GM18499 (cell line): ENCODE measurements around the gene NDUFA6.
A peak's percentile ranks its signal among the peaks of the same experiment; 100 is the strongest.
"Not testable (repeated sequence)": the region's sequence is repeated elsewhere in the genome, so short reads cannot be mapped to it uniquely, and the experiment has no call there.

Source experiments
- ATAC-seq: cut with Tn5 transposase; IDR thresholded peaks from one replicate; pipeline ENCODE4 v1.9.1; 2021; ENCODE audit warnings: moderate number of reproducible peaks; ENCODE audit not compliant: insufficient read depth, unreplicated experiment

Gene NDUFA6

DNA sequence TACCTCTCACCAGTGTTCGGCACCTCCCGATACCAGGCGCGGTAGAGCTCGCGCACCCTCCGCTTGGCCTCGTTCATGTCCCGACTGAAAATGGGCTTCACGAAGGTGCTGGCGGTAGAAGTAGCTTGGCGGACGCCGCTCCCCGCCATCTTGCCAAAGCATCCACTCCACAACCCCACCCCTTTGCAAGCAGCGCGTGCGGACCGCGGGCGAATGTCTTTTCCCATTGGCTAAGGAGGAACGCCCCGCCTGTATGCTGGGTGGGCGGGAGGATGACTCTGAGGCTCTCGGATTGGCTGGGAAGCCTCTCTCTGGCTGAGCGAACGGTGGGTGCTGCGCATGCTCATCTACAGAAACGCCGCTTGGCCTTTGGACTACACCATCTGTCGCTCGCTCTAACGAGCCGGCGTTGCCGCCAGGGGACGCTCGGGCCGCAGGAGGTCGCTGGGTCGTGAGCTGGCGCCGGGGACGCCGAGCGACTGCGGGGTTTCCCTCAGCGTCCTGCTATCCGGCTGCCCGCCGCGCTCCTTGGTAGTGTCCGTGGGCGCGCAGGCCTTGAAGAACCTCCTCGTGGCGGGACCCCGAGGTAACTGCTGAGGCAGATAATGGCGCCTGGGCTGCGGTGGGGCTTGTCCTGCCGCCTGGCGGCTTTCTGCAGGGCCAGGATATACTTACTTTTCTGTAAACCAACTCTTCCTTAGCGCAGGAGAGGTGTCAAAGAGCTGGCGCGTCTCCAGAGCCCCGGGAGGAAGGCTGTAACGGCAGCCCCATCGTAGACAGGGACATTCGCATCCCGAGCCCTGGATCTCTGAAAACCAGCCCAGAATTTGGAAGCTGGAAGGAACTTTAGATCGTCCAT is at the start of gene NDUFA6:
TSS of gene NDUFA6 (minus strand) at position 177 of the 859 bp plus-strand sequence. CDS start at position 149, 28 bp downstream.
- peak; percentile 77 for ATAC-seq

DNA sequence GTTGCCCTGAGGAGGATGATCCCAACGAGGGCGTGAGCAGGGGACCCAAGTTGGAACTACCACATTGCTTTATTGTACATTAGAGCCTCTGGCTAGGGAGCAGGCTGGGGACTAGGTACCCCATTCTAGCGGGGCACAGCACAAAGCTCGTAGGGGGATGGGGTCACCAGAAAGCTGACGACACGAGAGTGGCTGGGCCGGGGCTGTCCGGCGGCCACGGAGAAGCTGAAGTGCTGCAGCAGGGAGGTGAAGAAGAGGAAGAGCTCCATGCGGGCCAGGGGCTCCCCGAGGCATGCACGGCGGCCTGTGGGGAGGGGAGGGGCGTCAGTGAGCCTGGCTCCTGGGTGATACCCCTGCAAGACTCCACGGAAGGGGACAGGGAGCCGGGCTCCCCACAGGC is 49.6 kb upstream of the NDUFA6 start:
- not testable (repeated sequence) for ATAC-seq

DNA sequence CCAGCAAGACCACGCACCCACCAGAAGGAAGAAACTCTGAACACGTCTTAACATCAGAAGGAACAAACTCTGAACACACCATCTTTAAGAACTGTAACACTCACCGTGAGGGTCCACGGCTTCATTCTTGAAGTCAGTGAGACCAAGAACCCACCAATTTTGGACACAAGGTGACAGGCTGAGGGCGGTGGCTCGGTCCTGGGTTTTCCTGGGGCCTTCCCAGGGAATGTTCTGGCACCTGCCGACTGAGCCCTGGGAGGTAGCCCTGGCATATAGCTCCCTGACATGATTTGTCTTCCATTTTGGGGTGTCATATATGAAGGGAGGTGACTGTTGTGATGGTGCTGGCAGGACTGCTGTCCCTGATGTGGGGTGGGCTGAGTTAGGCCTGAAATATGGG is 48.9 kb upstream of the NDUFA6 start:
- ATAC-seq, result not testable (repeated sequence)

DNA sequence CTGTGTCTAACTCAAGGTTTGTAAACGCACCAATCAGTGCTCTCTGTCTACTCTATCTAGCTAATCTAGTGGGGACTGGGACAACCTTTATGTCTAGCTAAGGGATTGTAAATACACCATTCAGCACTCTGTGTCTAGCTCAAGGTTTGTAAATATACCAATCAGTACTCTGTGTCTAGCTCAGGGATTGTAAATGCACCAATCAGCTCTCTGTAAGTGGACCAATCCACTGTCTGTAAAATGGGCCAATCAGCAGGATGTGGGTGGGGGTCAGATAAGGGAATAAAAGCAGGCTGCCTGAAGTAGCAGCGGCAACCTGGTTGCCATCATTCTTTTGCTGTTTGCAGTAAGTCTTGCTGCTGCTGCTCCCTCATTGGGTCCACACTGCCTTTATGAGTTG is 48.4 kb upstream of the NDUFA6 start:
- ATAC-seq, result no peak

DNA sequence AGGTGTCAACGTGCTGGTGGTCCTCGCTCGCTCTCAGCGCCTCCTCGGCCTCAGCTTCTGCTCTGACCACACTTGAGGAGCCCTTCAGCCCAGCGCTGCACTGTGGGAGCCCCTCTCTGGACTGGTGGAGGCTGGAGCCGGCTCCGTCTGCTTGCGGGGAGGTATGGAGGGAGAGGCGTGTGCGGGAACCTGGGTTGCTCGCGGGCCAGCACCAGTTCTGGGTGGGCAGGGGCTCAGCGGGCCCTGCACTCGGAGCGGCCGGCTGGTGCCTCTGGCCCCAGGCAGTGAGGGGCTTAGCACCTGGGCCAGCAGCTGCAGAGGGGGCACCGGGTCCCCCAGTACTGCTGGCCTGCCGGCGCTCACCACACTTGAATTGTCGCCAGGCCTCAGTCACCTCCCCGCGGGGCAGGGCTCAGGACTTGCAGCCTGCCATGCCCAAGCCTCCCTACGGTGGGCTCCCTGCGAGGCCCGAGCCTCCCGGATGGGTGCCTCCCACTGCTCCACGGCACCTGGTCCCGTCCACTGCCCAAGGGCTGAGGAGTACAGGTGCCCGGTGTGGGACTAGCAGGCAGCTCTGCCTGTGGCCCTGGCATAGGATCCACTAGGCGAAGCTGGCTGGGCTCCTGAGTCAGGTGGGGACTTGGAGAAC is 47.7 kb upstream of the NDUFA6 start:
- ATAC-seq, result no peak

DNA sequence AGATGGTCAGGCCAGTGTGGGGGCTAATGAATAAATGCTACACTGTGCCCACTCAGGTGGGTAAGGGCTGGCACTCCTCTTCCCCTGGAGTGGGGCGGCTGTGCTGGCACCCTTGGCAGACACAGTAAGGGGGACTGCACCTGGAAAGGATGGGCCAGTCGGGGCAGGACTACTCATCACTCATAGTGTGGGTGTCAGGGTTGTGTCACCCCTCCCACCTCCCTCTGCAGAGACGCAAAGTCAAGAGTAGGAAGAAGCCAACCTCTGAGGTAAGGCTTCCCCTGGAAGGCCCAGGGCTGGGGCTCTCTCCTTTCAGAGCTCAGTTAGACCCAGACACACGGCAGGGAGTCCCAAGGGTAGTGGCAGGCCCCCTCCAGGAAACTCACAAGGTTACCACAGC is 45.1 kb upstream of the NDUFA6 start:
- ATAC-seq, result not testable (repeated sequence)

DNA sequence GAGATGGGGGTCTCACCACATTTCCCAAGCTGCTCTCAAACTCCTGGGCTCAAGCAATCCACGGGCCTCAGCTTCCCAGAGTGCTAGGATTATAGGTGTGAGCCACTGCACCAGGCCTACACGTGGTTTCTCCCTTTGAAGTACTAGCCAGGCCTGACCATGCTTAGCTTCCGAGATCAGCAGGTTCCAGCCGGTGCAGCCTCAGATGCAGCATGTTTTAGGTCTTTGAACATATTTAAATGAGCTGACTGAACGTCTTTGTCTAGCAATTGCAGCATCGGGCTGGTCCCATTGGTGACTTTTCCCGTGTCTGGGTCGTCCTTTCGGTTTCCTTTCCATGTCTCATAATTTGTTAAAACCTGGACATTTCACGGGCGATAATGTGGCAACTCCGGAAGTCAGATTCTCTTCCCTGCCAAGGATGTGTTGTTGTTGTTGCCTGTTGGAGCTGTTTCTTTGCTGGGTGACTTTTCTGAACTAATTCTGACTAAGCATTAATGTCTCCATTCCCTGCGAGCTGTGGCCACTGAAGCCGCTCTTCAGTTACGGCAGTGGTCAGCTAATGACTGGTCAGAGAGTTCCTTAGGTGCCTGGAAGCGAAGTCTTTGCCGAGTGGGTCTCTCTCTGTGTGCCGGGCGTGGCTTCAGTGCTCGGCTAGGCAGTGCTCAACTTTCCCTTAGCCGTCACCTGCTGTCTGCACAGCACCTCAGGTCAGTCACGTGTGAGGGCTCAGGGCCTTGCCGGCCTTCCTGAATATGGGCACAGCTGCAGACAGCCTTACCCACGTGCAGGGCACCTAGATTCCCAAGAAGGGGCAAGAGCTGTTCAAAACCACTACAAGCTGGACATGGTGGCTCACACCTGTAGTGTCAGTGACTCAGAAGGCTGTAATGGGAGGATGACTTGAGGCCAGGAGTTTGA is 43.8 kb upstream of the NDUFA6 start:
- ATAC-seq, result no peak

DNA sequence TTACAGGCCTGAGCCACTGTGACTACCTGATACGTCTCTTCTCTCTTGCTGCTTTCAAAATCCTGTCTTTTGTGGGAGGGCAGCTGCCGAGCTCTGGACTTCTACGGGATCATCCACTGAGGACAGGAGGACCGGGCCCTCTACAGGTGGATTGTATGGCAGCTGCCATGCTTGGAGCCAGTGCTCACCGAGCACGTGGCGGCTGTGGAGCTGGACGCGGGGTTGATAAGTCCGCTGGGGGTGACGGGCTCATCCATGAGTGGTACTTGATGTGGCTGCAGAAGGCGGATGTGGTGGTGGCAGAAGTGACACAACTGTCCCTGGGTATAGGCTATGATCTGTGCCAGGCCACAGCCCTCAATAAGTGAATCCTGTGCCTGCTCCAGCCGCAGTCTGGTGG is 41.9 kb upstream of the NDUFA6 start:
- no peak for ATAC-seq

DNA sequence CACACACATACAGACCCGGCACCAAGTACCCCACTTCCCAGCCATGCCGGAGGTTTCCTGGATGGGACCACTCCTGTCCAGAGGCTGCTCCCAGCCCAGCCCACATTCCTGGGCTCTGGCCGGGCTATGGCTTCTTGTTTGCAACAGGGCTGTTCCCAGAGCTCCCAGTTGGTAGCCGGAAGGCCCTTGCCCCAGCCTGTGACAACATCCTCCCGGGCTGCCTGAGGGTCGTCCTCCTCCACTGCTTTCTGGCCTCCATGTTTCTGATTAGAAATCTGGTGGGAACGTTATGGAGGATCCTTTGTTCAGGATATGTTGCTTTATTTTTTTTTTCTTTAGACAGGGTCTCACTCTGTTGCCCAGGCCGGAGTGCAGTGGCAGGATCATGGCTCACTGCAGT is 41.0 kb upstream of the NDUFA6 start:
- no peak for ATAC-seq

DNA sequence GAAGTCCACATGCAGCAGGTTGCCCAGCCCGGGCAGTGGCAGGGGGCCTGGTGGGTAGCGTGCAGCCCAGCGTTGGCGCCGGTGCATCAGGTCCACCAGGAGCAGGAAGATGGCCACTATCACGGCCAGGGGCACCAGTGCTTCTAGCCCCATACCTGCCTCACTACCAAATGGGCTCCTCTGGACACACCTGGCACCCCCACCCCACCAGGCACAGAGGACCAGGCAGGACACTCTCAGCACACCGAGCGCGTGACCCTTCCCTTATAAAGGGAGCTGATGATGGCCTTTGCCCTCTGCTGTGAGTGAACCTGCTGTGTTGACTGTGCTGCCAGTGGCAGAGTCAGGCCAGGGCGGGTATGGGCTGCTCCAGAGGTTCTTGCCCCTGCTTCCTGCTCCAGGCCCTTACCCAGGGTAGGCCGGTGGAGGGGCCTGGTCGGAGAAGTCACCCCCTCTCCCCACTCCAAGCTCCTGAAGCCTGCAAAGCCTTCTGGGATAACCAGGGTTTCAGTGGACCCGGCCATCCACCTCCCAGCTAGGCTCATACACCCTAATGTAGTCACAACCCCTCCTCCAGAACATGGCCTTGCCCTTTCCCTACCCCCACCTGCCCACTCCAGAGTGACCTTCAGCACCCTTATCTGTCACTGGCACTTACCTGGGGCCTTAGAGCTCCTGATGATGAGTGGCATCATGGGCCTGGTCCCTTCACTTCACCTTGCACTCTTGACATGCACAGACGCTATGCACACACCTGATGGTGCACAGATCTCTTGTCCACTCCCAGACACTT is 40.3 kb upstream of the NDUFA6 start, which contains the start of gene CYP2D6:
TSS of gene CYP2D6 (minus strand) at position 172 of the 793 bp plus-strand sequence. CDS start at position 153, 19 bp downstream.
- not testable (repeated sequence) for ATAC-seq

DNA sequence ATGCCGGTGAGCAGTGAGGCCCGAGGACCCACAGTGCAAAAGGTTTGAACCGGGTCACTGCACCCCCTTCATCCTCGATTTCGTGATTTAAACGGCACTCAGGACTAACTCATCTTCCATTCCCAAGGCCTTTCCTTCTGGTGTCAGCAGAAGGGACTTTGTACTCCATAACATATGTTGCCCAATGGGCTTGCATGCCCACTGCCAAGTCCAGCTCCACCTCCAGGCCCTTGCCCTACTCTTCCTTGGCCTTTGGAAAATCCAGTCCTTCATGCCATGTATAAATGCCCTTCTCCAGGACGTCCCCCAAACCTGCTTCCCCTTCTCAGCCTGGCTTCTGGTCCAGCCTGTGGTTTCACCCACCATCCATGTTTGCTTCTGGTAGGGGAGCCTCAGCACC is 39.6 kb upstream of the NDUFA6 start:
- not testable (repeated sequence) for ATAC-seq

DNA sequence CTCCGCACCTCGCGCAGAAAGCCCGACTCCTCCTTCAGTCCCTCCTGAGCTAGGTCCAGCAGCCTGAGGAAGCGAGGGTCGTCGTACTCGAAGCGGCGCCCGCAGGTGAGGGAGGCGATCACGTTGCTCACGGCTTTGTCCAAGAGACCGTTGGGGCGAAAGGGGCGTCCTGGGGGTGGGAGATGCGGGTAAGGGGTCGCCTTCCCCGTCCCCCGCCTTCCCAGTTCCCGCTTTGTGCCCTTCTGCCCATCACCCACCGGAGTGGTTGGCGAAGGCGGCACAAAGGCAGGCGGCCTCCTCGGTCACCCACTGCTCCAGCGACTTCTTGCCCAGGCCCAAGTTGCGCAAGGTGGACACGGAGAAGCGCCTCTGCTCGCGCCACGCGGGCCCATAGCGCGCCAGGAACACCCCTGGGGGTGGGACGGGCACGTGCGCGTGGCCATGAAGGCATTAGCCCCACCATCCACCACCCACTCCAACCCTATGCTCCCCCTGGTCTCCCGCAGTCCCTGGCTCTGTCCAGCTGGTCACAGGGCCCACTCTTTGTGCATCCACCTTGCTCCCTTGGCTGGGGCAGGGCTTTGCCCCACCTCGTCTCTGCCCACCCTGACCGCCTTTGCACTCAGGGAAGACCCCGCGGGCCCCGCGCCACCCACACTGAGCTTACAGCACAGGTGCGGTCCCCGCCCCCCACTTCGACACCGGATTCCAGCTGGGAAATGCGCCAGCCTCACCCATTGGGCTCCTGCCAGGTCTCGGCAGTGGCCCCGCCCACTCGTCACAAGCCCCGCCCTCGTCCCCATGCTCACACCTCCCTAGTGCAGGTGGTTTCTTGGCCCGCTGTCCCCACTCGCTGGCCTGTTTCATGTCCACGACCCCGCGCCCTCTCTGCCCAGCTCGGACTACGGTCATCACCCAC is 38.5 kb upstream of the NDUFA6 start:
- ATAC-seq, result not testable (repeated sequence)

DNA sequence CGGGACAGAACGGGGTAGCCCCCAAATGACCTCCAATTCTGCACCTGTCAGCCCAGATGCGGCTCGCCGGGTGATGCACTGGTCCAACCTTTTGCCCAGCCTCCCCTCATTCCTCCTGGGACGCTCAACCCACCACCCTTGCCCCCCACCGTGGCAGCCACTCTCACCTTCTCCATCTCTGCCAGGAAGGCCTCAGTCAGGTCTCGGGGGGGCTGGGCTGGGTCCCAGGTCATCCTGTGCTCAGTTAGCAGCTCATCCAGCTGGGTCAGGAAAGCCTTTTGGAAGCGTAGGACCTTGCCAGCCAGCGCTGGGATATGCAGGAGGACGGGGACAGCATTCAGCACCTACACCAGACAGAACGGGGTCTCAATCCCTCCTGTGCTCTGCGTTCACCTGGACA is 37.4 kb upstream of the NDUFA6 start:
- ATAC-seq, result not testable (repeated sequence)

DNA sequence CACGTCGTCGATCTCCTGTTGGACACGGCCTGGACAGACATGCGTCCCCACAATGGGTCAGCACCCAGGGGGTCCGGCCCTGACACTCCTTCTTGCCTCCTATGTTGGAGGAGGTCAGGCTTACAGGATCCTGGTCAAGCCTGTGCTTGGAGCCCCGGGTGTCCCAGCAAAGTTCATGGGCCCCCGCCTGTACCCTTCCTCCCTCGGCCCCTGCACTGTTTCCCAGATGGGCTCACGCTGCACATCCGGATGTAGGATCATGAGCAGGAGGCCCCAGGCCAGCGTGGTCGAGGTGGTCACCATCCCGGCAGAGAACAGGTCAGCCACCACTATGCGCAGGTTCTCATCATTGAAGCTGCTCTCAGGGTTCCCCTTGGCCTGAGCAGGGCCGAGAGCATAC is 37.0 kb upstream of the NDUFA6 start:
- no peak for ATAC-seq

DNA sequence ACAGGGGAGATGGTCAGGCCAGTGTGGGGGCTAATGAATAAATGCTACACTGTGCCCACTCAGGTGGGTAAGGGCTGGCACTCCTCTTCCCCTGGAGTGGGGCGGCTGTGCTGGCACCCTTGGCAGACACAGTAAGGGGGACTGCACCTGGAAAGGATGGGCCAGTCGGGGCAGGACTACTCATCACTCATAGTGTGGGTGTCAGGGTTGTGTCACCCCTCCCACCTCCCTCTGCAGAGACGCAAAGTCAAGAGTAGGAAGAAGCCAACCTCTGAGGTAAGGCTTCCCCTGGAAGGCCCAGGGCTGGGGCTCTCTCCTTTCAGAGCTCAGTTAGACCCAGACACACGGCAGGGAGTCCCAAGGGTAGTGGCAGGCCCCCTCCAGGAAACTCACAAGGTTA is 33.0 kb upstream of the NDUFA6 start:
- ATAC-seq, result not testable (repeated sequence)

DNA sequence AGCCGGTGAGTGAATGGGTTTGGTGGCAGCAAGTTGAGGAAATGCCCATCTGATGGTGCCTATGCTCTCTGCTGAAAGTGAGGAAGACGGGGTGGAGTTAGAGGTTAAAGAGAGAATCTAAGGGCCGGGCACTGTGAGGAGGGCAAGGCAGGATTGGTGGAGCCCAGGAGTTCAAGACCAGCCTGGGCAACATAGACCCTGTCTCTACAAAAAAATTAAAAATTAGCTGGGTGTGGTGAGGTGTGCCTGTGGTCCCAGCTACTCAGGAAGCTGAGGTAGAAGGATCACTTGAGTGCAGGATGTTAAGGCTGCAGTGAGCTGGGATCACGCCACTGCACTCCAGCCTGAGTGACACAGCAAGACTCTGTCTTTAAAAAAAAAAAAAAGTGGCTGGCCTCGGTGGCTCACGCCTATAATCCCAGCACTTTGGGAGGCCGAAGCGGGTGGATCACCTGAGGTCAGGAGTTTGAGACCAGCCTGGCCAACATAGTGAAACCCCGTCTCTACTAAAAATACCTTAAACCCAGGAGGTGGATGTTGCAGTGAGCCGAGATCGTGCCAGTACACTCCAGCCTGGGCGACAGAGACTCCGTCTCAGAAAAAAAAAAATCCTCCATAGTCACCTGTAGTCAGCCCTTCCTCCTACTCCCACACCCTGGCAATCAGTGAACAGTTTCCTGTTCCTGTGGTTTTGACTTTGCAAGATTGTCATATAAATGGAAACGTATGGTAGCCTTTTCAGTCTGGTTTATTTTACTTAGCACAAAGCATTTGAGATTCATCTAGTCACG is 29.9 kb upstream of the NDUFA6 start:
- not testable (repeated sequence) for ATAC-seq

DNA sequence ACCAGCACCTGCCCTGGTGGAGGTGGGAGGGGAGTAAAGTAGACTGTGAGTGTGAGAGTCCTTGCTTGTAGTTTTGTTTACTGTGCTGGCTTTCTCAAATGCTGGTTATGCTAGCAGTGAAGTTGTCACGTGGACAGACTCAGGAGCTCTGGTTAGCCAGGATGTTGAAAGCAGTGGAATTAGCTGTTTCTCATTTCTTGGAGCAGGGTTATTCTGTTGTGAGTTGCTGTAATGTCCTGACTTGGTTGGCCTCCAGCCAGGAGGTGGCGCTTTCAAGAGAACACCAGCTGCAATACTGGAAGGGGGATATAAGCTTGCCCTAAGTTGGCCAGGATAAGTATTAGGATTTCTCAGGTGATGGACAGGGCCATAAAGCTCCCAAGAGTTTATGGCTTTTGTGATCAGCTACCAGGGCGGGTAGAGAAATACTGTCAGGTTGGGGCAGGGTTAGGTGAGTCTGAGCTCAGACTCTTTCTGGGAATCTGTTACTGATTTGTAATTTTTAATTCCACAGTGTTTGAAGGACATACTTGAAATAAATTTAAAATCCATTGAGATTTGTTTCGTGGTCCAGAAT is 26.4 kb upstream of the NDUFA6 start:
- no peak for ATAC-seq
